T-helper 1 cell (primary cell): Measurements from ENCODE around the gene FHOD3.

Experiments used
- DNase-seq, 5 donors: peaks; one replicate each; pipeline ENCODE4 v3.0.0-alpha.2; 2012 to 2020

The FHOD3 gene

DNA sequence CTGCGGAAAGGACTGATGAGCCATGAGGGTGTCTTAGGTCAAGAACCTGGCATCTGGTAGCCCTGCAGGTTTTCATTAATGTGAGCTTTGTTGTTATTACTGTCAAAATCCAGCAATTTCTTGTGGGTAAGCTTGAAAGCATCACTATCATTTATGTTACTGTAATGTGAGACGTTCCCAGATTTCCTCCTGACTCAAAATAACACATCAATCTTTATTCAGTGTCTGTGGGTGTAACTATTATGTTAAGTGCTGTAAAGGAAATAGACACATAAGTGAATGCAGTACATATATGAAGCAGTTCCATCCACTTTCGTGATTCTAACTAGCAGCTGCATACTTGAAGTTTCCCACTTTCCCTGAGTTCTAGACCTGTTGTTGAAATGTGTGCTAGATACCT is 89.8 kb downstream of the FHOD3 start:
- no peak for DNase-seq

DNA sequence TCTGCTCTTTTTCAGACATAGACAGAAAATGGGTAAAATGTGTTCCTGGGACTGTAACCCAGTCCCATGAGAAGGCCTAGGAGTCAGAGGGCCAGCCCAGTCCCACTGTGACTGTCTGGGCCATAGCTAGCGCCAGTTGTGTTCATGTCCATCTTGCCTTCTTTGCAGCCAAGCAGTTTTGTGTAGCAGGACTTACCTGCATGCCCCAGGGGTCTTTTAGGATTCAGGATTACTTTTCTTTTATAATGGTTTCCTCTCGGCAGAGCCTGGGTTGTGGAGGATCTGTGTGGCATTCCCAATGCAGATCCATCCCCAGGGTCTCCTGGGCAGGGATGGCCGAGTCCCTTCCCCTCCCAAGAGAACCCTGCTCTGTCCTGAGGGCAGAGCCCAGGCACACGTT is 90.8 kb downstream of the FHOD3 start:
- DNase-seq, result no peak

DNA sequence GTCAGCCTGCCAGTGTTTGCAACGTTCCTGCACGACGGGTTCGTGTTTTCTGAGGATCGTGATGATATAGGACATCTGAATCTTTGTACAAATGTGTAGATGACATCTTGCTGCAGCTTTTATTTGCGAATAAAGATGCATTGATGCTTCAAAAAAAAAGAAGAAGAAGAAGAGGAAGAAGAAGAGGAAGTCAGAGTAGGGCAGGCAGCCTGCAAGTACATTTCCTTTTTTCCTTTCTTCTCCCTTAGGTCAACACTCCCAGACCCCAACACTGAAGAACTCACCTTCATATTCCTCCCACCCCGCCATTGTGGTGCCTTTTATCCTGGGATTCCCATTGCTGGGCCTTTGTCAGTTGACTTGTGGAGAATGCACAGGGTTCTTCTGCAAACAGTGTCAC is 91.5 kb downstream of the FHOD3 start:
- no peak for DNase-seq

DNA sequence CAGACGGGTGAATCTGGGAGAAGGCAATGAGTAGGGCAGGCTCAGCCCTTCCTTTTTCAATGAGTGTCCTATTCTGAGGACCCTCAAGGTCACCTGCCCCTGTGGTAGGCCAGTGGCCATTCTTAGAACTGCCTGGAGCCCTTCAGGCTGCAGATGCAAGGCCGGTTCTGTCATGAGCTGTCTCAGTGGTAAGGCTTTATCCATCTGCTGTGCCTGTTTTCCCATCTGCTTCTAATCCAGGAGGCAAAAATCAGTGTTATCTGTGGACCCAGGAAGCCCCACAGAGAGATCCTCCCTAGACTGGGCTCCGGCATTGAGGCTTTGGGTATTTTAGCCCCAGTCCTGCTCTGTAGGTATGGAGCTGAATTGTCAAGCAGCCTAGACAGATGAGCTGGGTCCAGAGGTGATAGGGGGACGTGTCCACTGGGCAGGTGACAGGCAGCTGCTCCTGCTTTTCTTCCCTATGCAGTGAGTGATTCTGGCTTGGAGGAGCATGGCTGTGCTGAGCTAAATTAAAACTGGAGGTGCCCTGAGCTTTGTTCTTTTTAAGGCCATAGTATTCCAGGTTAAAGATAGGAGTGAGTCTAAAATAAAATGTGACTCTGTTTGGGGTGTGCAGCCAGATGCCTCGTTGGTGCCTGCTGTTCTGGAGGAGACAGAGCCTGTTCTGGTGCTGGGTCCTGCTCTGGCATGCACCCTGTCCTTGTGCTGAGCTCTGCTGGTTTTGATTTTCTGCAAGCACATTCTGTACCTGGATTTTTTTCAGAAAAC is 92.5 kb downstream of the FHOD3 start:
- no peak for DNase-seq

DNA sequence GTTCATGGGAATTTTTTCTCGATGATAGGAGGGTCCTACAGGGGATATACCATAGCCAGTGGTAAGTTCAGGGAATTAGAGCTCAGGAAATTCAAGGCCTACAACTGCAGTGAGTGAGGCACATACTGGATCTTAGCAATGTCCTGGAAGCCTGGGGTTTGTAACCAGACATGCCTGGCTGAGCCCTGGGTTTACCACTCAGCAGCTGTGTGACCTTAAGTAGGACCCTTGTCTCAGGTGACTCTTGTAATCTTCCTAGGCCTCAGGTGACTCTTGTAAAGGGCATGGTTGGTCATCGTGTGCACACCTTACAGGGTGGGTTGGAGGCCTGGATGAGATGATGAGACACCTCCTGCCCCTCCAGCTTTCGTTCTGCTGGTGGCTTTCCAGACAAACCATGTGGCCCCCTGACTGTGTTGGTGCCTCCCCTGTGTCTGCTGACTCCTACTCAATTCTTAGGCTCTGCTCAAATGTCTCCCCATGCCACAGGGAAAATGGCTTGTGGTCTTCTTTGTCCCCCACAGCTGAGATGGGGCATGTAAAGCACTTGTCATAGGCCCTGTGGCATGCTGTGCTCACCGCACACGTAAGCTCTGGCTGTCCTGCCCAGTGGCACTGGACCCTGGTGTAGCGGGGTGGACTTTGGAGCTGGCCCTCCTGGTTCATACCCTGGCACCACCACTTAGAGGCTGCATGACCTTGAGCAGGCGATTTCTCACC is 94.1 kb downstream of the FHOD3 start:
- no peak for DNase-seq

DNA sequence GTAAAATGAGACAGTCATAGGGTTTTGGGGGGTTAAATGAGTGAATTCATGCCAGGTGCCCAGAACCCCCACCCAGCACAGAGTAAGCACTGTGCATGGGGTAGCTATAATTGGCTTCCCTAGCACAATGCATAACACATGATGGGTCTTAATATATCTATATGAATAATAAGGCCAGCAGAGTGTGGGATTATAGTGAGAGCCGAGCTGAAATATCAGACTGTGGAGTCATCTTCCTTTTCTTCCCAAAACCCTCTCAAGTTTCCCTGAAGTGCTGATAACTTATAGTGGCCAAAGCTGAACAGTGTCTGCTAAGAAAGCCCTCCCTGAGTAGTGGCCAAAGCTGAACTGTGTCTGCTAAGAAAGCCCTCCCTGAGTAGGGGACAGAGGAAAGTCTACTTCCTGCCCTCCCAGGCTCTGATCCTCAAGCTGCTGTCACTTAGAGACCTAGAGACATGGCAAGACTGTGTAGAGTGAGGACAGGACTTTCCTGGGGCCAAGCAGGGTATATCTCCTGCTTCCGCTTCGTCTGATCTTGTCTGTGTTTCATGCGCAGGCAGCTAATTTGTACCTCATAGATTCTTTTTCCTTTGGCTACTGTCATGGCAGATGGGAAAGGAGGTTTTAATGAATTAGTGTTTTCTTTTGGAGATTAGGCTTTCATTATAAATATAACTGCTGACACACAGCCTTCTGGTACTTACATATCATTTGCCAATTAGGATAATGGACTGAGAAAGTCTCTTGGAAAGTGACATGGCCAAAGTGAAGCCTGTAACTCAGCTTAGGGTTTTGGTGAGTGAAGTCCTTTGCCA is 94.9 kb downstream of the FHOD3 start:
- DNase-seq, result no peak

DNA sequence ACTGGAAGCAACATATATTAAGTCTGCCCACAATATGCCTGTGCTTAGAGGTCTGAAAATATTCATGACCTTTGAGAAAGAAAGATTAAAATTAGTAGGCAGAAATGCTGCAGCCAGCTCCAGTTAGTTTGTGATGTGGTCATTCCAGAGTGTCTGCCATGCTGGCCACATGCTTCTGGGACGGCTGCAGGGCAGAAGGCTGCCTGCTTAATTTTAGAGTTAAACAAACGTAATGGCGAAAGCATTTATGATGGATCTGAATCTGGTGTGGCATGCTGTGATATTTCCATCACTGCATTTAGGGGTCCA is 95.4 kb downstream of the FHOD3 start:
- DNase-seq, result no peak

DNA sequence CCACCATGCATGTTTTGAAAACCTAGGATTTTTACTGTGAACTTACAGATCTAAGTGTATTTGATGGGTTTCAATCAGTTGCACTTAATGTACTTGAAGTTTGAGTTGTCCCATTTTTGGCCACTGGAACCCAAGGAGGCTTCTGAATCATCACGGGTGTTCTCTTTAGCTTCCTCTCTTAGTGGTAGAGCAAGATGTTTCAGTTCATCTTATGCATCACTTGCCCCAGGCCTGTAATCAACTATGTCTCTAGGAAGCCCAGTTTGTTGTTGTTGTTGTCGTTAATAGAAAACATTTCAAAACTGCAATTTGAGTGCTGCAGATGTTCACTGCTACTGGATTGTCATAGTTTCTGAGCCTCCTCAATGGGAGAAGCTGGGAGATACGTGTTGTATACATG is 97.0 kb downstream of the FHOD3 start:
- no peak for DNase-seq

DNA sequence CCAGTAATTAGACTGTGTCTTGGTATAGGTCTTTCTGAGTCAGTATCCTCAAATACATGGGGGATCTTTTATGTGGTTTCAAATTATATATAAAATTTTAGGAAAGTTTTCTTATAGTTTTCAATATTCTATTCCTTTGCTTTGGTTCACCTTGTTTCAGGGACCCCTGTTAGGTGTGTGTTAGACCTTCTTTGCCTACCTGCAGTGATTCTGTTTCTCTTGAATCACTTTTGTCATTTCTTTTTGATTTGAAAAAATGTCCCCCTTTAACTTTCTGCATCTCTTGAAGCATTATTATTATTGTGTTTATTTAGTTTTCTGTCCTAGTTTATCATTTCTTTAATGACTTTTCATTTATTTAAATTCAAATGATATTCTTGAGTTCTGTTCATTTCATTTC is 98.7 kb downstream of the FHOD3 start:
- DNase-seq, result no peak

DNA sequence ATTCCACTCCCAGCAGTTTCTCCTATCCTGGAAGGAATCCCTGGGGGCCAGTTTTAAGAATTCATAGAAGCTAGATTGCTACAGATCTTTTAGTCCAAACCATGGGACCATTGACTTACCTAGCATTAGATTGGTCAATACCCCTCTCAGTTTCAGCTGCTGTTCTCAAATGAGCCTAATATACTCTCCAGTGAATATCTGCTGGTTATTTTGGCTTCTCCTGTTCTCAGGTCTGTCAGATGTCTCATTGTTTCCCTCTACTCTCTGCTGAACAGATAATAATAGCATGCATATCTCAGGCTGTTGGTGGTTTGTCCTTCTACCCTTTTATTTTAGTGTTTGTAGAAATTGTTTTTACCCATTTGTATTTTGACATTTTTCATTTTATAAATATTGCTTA is 99.5 kb downstream of the FHOD3 start:
- DNase-seq, result no peak

DNA sequence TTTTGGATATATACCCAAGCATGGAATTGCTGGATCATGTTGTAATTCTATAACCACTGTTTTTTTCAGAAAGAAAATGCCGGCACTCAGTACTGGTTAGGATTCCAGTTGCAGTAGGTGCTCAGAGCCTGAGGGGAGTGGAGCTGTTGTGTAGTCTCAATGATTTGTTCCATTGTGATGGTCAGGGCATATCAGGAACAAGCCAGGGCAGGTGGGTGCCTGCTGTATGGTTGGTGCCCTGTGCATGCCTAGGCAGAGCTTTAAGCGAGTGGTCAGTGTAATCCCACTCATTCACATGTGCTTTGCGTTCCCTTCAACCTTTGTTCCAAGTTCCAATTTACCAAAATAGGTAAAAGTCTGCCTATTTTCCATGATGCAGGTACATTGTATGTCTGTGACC is 100.9 kb downstream of the FHOD3 start:
- no peak for DNase-seq

DNA sequence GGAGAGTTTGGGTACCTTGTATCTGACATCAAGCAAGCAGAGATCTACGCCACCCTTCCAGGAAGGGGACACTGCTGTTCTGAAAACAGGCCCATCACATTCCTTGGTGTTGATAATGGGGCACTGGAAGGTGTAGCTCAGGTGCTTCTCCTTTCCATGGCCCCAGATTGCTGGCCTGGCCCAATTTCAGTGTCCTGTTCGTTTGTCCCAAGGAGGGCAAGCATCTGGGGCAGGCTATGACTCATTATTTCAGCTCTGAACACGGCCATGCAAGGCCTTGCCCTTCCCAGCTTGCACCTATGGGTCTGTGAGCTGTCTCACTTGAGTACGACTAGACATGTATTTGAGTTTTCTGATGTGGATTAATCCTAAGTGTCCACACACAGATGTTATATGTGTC is 101.5 kb downstream of the FHOD3 start:
- DNase-seq, result no peak

DNA sequence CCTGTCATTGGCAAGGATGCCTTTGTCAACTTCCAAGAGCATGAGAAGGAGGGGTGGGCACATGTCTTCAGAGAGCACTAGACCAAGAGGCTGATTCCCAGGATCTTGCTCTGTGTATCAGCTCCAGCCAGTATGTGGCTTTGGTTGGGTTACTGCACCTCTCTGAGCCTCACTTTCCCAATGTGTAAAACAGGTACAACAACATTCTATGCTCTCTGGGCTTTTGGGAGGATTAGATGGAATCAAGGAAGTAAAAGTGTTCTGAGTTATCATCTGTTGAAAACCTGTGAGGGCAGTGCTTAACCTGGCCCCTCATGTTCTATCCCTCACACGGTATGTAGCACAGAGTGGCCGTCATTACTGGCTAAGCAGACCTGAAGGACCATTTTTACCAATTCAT is 103.9 kb downstream of the FHOD3 start:
- no peak for DNase-seq

DNA sequence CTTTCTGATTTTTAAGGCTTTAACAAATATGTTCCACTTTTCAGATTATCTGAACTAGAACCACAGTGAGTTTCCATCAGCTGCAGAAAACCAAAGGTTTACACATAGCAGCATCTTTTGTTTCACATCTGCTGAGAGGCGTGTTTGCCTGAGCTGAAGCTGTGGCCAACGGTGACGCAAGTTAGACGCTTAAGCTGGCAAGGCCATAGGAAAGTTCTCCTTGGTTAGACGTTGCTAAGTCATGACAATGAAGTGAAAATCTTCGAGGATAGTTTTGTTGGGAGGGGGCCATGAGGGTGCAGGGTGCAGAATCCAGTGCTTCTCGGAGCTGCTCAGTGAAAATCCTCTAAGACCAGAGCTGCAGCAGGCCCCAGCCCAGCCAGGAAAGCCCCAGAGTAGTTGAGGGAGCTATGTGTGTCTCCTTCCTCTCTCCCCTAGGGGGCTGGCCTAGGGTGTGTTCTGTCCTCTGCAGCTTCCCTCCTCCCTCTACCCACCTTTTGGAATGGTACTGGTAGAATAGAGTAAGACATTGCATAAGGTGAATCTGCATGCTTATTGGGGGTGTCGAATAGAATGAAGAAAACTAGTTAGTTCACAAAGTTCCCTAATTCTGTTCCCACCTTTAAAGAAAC is 105.4 kb downstream of the FHOD3 start:
- no peak for DNase-seq

DNA sequence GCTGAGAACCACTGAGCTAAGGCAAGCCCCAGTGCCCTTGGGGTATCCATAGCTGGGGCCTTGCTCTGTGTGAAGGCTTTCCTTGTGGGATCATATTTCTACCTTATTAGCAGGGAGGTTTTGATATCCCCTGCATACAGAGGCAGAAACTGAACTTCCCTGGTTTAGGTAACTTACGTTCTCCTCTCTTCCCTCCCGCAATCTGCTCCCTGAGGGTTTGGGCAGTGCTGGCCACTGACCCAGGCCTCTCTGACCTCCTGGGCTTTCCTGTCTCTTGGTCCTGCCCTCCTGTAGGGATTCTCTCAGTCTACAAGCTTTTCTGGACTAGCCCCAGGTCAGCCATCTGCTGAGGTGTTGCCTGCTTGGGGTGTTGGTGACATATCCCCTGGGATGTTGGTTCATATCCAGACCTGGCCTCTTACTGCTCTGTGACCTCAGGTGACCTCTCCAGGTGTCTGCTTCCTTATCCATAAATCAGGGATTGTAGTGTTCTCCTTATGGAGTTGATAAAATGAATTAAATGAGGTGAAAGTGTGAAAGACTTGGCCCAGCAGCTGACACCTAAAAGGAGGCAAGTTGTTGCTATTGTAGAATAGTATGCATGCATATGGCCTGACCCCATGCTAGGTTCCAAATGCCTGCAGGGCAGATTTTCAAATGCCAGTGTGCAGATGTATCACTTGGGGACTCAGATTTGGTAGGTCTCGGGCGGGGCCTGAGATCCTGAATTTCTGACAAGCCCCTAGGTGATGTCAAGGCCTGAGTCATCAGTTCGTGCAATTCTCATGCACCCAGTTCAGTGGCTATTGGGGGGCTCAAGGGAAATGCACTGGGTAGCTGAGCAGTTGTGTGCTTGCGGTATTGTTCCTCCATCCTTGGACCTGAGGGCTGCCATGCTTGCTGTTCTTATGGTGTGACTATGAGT is 106.6 kb downstream of the FHOD3 start:
- no peak for DNase-seq

DNA sequence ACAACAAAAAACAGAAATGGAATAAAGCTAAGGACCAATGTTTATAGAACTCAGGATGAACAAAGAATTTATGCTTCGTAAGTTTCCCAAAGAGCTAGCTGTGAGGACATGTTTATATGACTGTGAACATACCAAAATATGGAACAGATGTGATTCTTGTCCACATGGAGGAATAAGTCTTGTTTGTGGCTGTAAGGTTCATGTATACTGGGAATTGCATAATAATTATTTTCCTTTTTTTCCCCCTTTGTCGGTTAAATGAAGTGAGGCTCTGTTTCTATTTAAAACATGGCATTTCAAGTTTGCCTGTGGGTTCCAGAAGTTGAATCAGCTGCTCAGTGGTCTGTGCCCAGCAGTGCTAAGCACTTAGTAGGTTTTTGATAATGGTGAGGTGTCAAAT is 108.1 kb downstream of the FHOD3 start:
- DNase-seq, result no peak

DNA sequence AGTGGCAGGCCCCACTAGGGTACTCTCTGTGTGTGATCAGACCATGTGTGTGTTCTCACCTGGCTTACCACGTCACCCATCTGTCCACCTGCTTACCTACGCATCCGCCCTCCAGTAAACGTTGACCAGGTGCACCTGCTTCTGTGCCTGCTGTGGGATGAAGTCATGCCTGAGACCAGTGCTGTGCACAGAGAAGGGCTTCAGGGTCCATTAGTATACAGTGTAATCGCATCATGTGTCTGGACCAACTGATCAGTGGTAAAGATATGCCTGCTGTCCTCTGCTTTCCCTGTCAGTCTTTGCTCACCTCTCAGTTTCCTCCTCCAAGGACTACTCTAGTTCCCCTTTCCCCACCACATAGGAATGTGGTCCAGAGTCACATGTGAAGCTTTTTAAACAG is 109.3 kb downstream of the FHOD3 start:
- DNase-seq, result no peak

DNA sequence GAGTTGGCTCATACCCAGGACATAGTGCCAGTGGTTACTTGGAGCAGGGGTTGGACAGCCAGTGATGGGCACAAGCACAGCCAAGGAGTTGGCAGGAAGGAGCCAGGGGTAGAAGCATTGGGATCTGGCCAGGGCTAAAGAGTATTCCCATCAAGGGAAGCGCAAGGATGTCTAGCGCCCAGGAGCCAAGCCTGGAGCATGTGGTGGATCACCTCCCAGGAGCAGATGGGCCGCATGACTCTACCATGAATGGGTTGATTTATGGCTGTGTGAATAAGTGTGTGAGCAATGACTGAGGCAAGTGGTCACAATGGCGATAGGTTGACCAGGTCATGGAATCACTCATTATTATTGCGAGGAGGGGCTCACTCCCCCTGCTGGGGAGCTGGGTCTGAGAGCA is 111.1 kb downstream of the FHOD3 start:
- DNase-seq, result no peak

DNA sequence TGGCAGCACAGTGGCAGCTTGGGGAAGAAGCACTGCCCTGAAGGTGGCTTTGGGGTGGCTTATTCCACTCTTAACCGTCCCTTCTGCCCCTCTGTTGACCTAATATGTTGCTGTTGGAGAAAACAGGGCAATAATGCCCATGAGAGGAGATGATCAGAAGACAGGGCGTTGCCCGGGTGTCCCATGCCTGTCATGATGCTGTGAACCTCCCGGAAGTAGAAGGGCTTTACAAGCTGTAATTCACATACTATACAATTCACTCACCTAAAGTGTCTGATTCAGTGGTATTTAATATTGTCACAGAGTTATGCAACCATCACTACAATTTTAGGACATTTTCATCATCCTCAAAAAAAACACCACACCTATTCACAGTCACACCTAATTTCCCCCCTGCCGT is 112.3 kb downstream of the FHOD3 start:
- no peak for DNase-seq

DNA sequence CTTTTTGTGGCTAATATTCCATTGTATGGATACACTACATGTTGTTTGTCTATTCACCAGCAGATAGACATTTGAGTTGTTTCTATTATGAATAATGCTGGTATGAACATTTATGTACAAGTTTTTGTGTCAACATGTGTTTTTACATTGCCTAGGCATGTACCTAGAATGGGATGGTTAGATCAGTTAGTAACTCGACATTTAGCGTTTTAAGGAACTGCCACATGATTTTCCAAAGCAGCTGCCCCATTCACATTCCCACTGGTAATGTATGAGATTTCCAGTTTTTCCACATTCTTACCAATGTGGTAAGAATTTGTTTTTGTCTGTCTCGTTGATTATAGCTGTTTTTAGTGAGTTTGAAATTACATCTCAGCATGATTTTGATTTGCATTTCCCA is 112.8 kb downstream of the FHOD3 start:
- DNase-seq, result no peak

DNA sequence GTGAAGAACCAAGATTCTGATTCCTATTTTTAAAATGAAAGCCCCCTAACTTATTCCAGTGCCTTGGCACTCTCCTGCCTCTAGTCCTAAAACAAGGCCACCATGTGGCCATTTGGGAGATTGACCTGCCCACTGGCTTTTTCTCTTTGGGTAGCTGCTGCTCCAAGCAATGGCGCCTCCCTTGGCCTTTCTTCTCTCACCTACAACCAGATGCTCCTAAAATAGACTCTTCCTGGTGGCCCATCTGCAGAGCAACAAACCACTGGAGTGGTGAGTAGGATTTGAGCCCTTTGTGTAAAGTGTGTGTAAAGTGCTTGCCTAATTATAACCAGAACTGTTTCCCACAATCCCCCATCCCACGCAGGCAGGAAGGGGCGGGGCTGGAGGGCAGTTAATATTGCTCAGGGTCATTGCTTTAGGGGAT is 114.2 kb downstream of the FHOD3 start:
- no peak for DNase-seq

DNA sequence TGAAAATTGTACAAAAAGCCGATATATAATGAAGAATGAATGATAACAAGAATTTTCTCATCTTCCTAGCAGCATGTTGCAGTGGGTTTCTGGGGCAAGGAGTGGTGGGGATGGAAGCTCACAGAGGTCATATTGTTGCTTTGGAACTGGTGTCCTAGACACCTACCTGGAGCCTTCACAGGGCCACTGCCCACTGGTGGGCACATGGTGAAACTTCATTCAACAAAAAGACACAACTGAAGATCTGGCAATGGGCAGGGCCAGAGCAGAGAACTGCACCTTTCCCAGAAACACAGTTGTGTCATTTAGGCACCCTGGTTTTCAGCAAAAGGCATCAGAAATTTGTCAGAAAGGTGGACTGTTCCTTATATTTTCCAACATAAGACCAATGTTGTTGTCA is 115.3 kb downstream of the FHOD3 start:
- DNase-seq, result no peak
